ENCODE measurements around the gene VSIG10L. TPM values are rescaled to one million over a fixed set of nuclear protein-coding genes. Genes with fewer than 3 reads are reported as not detected.
A peak's percentile ranks its signal among the peaks of the same experiment; 100 is the strongest.

VSIG10L gene
- total RNA-seq, 2 donors from 2014 or later: 0.78 to 1.3 TPM

DNA sequence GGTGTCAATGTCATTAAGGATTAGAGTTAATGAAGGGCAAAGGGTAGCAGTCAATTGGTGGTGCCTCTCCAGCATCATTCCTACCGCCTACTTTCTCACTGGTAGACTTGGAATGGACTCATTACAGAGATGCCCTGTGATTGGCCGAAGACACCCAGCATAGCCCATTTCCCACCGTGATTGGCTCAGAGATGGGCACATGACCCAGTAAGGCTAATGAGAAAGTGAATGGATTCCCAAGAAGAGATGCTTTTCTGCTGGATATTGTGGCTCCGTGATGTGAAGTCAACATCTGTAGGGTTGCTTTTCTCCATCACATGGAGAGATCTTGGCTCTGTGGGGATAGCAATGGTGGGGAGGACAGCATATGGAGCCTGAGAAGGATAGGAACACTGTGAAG, 11.6 kb downstream of the VSIG10L start:
- no peaks in the 10 kb centered on the region for H3K9me3 ChIP-seq
- peaks cover 8% of the 10 kb centered on the region for H3K4me1 ChIP-seq
- intact Hi-C loops (cut with DNase I): no loop called here
- 78 to 91% methylated on average over 4 of the region's 4 CpGs for WGBS, 2 donors
- no peak overlapping the region for H3K27ac ChIP-seq
- no peak overlapping the region for H3K4me3 ChIP-seq
- peaks cover 0 to 23% of the 10 kb centered on the region in 2 donors for H3K27me3 ChIP-seq
- DNase-seq (no peak), ATAC-seq (no peak)
- H3K36me3 ChIP-seq (replicated peaks in 1 of 2; ENCODE audit: insufficient read depth in 1 of 2, low read depth in 2 of 2): no peaks in the 10 kb centered on the region
- TF ChIP-seq CTCF (IDR thresholded peaks at IDR 0.05) (no peak), POLR2A (IDR thresholded peaks at IDR 0.05) (no peak)

GRCh38 chr19:51329411-51329810, 12.5 kb downstream of the VSIG10L start:
- Histone ChIP-seq H3K9me3 (no peaks in the 10 kb centered on the region), H3K27ac (no peak overlapping the region), H3K4me3 (no peak overlapping the region), H3K27me3 (peaks cover 0 to 23% of the 10 kb centered on the region in 2 donors), H3K4me1 (peaks cover 8% of the 10 kb centered on the region), H3K36me3 (replicated peaks in 1 of 2; ENCODE audit: insufficient read depth in 1 of 2, low read depth in 2 of 2) (no peaks in the 10 kb centered on the region)
- 72 to 78% methylated on average over 5 of the region's 5 CpGs for WGBS, 2 donors
- intact Hi-C loops (cut with DNase I): no loop called here
- TF ChIP-seq POLR2A (IDR thresholded peaks at IDR 0.05): no peak
- ATAC-seq: no peak
- DNase-seq: no peak

DNA sequence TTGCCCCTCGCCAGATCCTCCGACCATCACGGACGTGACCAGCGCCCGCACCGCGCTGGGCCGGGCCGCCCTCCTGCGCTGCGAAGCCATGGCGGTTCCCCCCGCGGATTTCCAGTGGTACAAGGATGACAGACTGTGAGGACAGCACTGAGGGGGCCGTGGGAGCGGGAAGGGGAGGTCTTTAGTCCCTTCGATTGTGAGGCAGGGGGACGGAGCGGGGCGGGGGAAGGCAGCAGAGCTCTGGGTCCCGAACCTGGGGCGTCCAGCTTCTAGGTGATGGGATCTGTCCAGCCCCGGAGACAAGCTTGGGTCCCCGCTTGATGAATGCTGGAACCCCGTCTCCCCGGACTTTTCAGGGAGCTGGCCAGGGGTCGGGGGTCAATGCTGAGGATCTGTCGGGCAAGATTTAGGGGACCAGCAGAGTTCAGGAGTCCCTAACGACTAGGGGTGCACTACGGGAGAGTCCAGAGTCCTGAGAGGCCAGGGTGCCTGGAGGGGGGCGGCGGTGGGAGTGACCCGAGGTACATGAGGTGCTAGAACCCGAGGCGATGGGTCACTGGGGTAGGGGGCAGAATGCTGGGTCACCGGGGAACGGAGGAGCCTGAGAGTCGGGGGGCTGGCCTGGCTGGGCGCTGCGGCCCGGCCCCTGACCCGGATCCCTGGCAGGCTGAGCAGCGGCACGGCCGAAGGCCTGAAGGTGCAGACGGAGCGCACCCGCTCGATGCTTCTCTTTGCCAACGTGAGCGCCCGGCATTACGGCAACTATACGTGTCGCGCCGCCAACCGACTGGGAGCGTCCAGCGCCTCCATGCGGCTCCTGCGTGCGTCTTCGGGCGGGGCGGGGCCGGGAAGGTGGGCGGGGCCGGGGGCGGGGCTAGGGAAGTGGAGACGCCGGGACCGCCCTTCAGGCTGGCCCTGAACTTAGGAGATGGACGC, 14.6 kb downstream of the VSIG10L start:
- intact Hi-C loops (cut with DNase I): no loop called here
- Histone ChIP-seq H3K27ac (no peak overlapping the region), H3K36me3 (replicated peaks in 1 of 2; ENCODE audit: insufficient read depth in 1 of 2, low read depth in 2 of 2) (no peaks in the 10 kb centered on the region), H3K4me1 (peaks cover 8% of the 10 kb centered on the region), H3K9me3 (no peaks in the 10 kb centered on the region), H3K27me3 (peaks cover 0 to 23% of the 10 kb centered on the region in 2 donors), H3K4me3 (no peak overlapping the region)
- DNase-seq (peak in 2 of 4 donors; percentile 40 to 44), ATAC-seq (peak; percentile 15)
- WGBS, 2 donors: 1 to 3% methylated on average over 21 to 75 of the region's 75 CpGs
- TF ChIP-seq CTCF (IDR thresholded peaks at IDR 0.05): no peak
- no peak for TF ChIP-seq POLR2A (IDR thresholded peaks at IDR 0.05)

DNA sequence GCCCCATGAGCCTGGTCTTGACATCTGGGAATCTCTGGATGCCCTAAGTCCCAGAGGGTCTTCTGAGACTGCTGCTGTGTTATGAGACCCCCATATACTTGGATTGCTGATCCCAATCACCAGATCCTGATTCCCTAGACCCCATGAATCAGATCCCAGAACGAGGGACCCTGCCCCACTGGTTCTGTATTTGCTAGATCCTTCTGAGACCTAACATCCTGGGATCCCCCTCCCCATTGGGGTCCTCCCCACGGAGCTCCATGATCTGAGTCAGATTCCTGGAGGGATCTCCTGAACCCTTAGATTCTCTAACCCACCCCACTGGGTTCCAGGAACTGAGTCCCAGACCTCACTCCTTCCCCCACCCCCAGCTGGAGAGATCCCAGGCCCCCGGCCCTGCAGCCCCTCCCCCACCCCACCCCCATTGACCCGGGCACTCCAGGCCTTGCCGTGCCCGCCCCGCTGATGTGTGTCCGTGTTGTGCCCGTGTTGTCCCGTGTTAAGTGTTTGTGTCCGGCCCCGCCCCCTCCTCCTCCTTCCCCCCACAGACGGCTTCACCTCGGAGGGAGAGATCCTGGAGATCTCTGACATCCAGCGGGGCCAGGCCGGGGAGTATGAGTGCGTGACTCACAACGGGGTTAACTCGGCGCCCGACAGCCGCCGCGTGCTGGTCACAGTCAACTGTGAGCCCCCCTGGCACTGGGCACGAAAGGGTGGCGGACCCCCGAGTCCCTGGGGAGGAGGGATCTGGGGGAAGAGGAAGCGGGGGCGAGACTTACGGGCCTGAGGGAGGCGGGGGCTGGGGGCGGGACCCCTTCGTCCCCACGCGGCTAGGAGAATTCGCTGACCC, 15.5 kb downstream of the VSIG10L start:
- Histone ChIP-seq H3K4me1 (peaks cover 8% of the 10 kb centered on the region), H3K4me3 (no peak overlapping the region), H3K27me3 (peaks cover 0 to 23% of the 10 kb centered on the region in 2 donors), H3K36me3 (replicated peaks in 1 of 2; ENCODE audit: insufficient read depth in 1 of 2, low read depth in 2 of 2) (no peaks in the 10 kb centered on the region), H3K27ac (no peak overlapping the region), H3K9me3 (no peaks in the 10 kb centered on the region)
- intact Hi-C loops (cut with DNase I): no loop called here
- TF ChIP-seq CTCF (IDR thresholded peaks at IDR 0.05): no peak
- TF ChIP-seq POLR2A (IDR thresholded peaks at IDR 0.05): no peak
- DNase-seq (no peak), ATAC-seq (no peak)
- WGBS, 2 donors: 4 to 12% methylated on average over 25 to 30 of the region's 36 CpGs

Measured in body of pancreas (tissue), 4 donors.